Esophagus muscularis mucosa (tissue), 4 donors: ENCODE results near the gene MYL5.

Experiments
- EP300 ChIP-seq: sonication (generic); formaldehyde crosslinking; IDR thresholded peaks from one replicate; pipeline ENCODE4 v1.6.1; 2017; ENCODE audit warnings: antibody characterized with exemption
- POLR2A ChIP-seq: fragments of 450-650 bp; IDR thresholded peaks from one replicate; pipeline ENCODE4 v1.6.1; 2017; ENCODE audit warnings: antibody characterized with exemption, moderate library complexity, mild to moderate bottlenecking, low read depth
- POLR2AphosphoS5 ChIP-seq, 2 donors: sonication (generic); formaldehyde crosslinking; IDR thresholded peaks; one replicate each; pipeline ENCODE4 v1.6.1; 2017; ENCODE audit warnings: antibody characterized with exemption in 2 of 2
- TF ChIP-seq, protein P1 (sequence below), 3 experiments: fragments of 200-600 bp in 2 of 3; fragments of 450-650 bp in 1 of 3; sonication (generic) in 2 of 3; IDR thresholded peaks; one replicate each; pipeline ENCODE4 v1.5.1; 2017 to 2019; ENCODE audit warnings: antibody characterized with exemption in 3 of 3, mild to moderate bottlenecking in 2 of 3, moderate library complexity in 1 of 3

DNA sequence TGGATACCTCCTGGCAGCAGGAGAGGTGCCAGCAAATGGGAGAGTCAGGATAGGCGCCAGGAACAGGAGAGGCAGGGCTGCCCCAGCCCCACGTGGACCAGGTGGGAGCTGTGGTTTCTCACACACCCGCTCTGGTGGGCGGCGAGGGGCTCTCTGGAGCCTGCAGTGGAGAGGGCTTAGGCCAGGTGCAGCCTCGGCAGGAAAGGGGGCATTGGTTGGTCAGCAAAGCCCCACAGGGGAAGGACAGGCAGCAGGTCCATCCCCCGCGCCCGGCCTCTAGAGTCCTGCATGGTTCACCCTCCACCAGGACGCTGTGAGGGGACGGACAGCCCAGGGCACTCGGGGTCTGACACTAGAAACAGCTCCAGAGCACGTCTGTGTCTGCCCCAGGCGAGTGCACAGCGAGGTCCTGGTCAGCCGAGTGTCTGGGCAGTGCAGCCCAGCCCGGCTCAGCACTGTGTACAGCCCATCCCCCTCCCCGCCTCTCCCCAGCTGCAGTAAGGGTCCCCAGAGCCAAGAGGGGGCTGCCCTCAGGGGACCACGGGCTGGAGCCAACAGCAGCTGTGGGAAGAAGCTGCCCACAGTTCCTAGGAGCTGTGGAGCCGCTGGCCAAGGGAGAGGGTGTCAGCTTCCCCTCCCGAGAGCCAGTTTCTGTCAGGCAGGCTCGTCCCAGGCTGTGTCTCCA is 8.4 kb upstream of the MYL5 start:
- no peak for TF ChIP-seq EP300
- TF ChIP-seq POLR2A = no peak
- TF ChIP-seq POLR2AphosphoS5 (IDR thresholded peaks at IDR 0.05) = no peak
- TF ChIP-seq, protein P1, sequence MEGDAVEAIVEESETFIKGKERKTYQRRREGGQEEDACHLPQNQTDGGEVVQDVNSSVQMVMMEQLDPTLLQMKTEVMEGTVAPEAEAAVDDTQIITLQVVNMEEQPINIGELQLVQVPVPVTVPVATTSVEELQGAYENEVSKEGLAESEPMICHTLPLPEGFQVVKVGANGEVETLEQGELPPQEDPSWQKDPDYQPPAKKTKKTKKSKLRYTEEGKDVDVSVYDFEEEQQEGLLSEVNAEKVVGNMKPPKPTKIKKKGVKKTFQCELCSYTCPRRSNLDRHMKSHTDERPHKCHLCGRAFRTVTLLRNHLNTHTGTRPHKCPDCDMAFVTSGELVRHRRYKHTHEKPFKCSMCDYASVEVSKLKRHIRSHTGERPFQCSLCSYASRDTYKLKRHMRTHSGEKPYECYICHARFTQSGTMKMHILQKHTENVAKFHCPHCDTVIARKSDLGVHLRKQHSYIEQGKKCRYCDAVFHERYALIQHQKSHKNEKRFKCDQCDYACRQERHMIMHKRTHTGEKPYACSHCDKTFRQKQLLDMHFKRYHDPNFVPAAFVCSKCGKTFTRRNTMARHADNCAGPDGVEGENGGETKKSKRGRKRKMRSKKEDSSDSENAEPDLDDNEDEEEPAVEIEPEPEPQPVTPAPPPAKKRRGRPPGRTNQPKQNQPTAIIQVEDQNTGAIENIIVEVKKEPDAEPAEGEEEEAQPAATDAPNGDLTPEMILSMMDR (IDR thresholded peaks at IDR 0.05) = no peak
